ENCODE measurements around the gene TBRG1.
"Not testable (repeated sequence)": the region's sequence is repeated elsewhere in the genome, so short reads cannot be mapped to it uniquely, and the experiment has no call there.

TBRG1 gene

GRCh38 chr11:124622531-124623451 is at the start of gene TBRG1:
TBRG1 (plus strand) TSS chr11:124622864; CDS start chr11:124623084, 220 bp downstream.
- DNase-seq, result peak; percentile 4

DNA sequence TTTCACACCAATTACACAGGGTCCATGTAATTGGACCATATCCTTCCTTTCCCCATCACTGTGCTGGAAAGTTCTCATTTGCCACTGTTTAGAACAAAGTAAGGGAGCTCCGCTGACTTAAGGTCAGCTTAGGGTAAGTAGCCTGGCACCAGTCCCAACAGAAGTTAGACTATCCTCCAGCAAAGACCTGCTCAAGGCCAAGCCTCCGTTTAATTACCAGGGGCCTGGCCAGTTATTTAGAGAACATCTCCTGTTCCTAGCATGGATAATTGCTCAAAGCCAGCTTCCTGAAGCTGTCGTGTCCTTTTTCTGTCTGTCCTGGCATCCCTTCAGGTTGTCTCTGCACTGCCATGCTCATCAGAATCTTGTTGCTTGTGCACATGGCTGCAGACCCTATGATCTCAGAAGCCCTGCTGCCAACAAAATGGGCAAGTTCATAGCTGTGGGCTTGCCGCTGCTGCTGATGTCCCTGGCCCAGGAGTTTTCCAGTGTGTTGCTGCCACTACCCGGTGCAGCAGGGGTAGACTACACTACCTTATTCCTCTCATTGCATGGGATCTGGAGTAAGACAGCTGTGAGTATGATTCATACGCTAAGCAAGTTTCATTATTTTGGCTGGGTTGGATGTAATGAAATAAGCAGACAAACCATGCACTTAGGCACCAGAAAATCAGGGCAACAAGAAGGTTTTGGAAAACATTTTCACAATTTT is 44.8 kb upstream of the TBRG1 start:
- DNase-seq, result no peak

- no peak for DNase-seq
Observed at GRCh38 chr11:124578761-124579160, 43.9 kb upstream of the TBRG1 start.

GRCh38 chr11:124581817-124582216 is 40.8 kb upstream of the TBRG1 start:
- DNase-seq, result no peak

DNA sequence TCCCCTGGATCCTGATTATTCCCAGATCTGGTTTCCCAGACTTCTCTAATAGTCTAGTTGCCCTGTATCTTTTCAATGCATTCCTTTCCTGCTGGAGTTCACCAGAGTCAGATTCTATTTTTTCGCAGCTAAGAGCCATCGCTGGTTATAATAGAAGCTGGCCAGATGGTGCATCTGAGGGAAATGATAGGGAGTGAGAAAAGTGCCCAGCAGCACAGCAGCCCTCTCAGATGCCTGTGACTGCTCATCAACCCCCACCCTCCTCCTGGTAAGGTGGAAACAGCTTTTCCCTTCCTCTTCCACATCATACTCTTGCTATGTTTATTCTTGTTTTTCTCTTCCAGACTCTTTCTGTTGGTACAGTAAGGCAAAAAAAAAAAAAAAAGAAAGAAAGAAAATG is 40.1 kb upstream of the TBRG1 start:
- DNase-seq, result no peak

DNA sequence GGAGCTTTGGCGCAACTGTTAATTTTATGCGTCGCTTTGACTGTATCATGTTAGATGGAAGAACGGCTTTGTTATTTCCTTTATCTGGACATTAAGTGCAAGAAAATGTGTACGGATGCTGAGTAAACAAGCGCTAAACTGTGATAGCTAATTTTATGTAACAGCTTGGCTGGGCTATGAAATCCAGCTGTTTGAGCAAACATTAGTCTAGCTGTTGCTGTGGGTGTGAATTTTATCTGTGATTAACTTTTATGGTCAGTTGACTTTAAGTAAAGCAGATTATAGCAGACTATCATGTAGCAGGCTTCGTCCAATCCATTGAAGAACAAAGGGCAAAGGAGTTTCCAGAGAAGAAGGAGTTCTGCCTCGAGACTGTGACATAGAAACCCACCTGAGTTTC is 38.9 kb upstream of the TBRG1 start:
- no peak for DNase-seq

DNA sequence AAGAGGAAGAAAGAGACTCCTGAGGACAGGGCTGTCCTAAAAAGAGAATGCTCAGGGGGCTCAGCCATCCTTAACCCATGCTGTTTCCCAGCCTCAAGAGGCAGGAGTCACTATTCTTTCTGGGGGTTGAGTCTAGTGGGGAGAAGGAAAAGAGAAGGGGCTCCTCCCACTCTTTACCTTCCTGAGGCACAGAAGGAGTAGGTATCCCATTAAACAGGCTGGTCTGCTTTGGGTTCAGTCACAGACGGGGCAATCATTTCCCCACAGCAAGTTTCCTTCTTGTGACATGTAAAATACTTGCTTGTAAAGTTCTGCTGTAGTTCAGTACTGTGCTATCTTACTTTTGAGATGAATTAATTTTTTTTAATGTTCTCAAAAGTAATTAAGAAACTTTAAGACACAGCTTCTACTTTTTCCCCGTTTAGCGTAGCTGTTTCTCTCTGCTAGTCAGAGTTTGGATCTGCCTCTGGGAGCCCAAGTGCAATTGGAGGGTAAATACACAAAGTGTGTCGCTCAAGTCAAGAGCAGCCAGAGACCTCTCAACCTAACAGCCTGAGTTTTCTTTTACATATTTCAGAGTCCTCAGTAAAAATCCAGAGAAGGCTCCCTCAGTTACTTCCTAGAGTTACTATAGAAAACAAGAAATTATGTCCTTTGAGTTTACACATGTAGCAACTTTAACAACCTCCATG is 37.8 kb upstream of the TBRG1 start:
- no peak for DNase-seq

- no peak for DNase-seq
Observed at GRCh38 chr11:124586238-124586860, 36.3 kb upstream of the TBRG1 start.

GRCh38 chr11:124591430-124591829 is 31.2 kb upstream of the TBRG1 start:
- DNase-seq, result no peak

DNA sequence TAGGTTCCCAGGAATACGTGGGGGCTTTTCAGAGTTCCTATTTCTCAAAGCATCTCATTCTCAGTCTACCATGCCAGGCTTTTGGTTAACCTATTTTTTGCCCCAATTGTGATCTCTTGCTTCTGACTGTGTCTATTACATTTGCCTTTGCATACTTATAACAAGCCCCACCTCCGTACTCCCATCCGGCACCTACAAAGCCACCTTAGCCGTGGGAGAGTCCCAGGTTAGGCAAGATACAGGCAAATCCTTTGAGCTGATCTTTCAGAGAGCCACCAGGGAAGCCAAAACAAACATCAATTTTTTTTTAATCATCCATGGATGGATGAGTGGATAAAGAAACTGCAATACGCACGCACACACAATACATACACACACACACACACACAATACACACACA is 30.0 kb upstream of the TBRG1 start:
- DNase-seq, result no peak

DNA sequence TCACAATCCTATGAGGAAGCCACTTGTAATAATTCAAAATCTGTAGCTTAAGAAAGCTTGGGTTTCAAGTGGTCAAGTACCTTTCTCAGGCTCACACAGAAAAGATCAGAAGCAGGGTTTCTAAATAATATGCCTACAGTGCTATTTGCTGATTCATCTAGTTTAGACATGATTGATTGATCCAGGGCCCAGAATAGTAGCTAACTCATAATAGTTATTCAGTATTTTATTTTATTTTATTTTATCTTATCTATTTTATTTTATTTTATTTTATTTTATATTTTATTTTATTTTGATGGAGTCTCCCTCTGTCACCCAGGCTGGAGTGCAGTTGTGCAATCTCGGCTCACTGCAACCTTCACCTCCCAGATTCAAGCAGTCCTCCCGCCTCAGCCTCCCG is 27.4 kb upstream of the TBRG1 start:
- DNase-seq, result no peak

DNA sequence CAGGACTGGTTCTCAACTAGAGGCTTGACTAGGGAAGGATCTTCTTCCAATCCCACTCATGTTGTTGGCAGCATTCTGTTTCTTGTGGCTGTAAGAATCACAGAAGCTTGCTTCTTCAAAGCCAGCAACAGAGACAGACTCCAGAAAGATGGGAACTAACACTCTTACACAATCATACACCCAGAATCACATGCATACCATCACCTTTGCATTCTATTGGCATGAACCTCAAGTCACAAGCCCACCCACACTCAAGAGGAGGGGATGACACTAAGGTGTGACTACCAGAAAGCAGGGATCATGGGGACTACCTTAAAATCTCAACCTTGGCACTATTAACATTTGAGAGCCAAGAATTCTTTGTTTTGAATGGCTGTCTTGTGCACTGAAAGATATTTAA is 25.0 kb upstream of the TBRG1 start:
- no peak for DNase-seq

DNA sequence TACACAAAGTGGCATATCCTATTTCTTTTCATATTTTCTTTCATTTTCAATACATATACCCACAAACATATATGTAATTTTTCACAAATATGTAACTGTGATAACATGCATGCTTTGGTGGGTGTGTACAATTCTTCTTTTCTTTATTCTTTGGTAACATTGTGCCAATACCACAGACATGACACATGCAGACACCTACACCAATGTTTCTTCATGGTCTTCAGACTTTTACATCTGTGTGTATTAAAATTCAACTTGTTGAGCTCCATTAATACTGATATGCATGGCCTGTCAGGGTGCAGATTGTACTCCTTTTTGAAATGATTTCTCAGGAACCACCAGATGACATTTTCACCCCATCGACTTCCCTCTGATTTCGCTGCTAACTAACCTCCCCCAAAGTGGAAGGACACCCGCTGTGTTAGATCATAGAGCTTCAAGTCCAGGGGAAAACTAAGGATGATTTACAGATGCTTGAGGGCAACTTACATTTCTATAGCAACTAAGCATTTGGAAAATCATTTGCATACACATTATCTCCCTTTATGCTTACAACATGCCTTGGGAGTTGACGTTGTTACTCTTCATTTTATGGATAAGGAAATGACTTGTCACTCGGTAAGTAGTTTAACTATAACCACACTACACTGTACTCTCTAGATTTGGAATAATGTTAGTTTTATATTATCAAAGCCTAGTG is 21.9 kb upstream of the TBRG1 start:
- DNase-seq, result no peak

- peak; percentile 4 for DNase-seq
Observed at GRCh38 chr11:124602193-124602592, 20.5 kb upstream of the TBRG1 start.

DNA sequence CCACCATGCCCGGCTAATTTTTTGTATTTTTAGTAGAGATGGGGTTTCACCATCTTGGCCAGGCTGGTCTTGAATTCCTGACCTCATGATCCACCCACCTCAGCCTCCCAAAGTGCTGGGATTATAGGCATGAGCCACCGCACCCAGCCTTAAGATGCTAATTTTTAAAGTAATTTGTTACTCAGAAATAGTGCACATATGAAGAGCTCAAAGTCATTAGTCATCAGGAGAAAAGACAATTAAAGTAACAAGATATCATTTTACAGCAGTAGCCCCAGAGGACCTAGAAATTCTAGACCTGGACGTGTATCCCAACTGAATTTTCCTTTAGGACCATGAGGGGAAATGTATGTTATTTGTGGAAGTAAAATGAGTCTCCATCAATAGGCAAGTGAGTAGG is 19.9 kb upstream of the TBRG1 start:
- not testable (repeated sequence) for DNase-seq

DNA sequence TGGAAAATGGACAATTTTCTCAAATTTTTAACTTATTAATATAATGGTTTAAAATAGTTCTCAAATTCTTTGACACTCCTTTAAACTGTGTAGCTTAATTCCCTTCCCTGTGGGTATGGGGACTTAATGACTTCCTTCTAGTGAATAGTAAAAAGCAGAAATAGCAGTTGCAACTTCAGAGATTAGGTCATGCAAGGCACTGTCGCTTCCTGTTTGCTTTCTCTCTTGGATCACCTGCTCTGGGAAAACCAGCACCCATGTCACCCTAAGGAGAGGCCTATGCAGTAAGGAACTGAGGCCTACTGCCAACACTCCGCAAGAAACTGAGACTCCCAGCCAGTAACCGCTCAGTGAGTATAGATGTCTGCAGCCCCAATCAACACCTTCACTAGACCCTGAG is 16.9 kb upstream of the TBRG1 start:
- DNase-seq, result no peak

GRCh38 chr11:124608147-124608546 is 14.5 kb upstream of the TBRG1 start:
- DNase-seq, result no peak

GRCh38 chr11:124610295-124610694 is 12.4 kb upstream of the TBRG1 start:
- no peak for DNase-seq

DNA sequence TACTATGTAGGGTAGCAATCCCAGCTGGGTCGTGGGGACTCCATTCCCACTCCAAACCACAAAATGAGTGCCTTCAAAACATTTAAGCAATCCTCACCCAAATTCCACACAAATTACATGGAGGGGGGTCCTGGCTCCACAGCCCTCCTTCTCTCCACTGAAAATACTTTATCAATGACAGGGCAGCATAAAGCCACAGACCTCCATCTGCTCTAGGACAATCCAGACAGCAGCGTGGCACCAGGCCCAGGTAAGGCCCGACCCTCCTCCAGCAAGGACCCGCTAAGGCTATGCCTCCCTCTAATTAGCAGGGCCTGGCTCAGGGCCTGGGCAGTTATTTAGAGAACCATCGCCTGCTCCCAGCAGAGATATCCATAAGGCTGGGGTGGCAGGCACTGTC is 11.6 kb upstream of the TBRG1 start, which contains the start of gene PANX3:
TSS of gene PANX3 (plus strand) at position 365 of the 400 bp plus-strand sequence. CDS start 129 bp downstream, outside the sequence.
- no peak for DNase-seq

GRCh38 chr11:124612045-124612444 is 10.6 kb upstream of the TBRG1 start:
- no peak for DNase-seq

DNA sequence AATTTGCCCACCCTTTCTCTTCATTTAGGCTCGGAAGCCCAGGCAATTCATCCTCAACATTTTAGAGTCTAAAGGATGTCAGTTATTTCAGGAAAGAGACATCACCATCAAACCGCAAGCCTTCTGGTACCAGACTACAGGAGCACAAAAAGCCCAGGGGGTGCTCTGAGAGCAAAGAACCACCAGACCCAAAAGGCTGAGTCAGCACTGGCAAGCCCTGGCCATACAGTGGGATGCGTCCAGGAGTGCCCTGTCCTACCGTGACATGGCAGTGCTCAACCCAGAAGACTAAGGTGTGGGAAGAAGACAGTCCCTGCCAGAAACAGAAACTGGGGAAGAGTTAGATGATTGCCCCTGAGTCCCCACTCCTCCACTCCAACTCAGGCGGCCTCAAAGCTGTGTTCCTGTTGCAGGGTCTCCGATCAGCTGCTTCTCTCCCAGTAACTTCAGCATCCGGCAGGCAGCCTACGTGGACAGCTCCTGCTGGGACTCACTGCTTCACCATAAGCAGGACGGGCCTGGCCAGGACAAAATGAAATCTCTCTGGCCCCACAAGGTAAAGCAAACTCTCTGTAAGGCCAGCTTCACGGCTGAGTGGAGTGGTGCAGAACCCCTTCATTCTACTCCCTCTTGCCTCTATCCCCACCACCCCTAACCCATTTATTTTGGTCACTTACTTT is 10.0 kb upstream of the TBRG1 start:
- no peak for DNase-seq

DNA sequence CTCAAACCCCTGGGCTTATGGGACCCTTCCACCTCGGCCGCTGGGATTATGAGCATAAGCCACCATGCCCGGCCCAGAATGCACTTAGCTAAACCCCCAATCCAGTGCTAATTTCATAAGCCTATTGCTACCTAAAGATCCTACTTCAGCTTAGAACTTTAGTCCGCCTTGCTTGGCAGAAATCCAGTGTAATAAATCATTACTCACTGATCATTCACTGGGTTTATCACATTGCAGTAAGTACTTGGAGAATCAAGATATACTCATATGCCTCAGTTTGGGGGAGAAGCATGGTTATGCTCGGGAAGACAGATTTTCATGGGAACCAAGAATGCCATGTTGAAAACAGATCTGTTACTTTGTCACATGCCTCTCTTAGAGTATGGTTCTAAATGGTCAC is 3.8 kb upstream of the TBRG1 start:
- DNase-seq, result no peak

Data from GOT3 (cell line).